Gastrocnemius medialis (tissue), 4 donors: ENCODE measurements around the gene EIF4E3. TPM values are rescaled to one million over a fixed set of nuclear protein-coding genes. Genes with fewer than 3 reads are reported as not detected.

Experiments
- ATAC-seq, 2 donors: fragments of 150-250 bp; one replicate each; pipeline ENCODE4 v1.9.1; 2016
- DNase-seq, 2 donors: peaks; one replicate each; pipeline ENCODE4 v3.0.0-alpha.2; 2019
- H3K27ac ChIP-seq, 4 donors: fragments of 200-600 bp; sonication (generic); 1 replicate in 1 of 4; 2 replicates in 3 of 4; pipeline ENCODE4 v1.5.1; 2016 to 2018; ENCODE audit warnings: mild to moderate bottlenecking in 2 of 4, moderate library complexity in 1 of 4
- H3K27me3 ChIP-seq, 3 donors: fragments of 200-600 bp; sonication (generic) in 2 of 3; 1 replicate in 1 of 3; 2 replicates in 2 of 3; pipeline versions ENCODE4 v1.5.1 to v1.6.0; 2016 to 2019; ENCODE audit warnings: mild to moderate bottlenecking in 1 of 3, moderate library complexity in 1 of 3
- H3K36me3 ChIP-seq, 2 donors: fragments of 200-600 bp; sonication (generic) in 1 of 2; one replicate each; pipeline ENCODE4 v1.5.1; 2017 to 2018
- H3K4me1 ChIP-seq, 2 donors: fragments of 200-600 bp; sonication (generic) in 1 of 2; one replicate each; pipeline ENCODE4 v1.5.1; 2016 to 2017; ENCODE audit warnings: mild to moderate bottlenecking in 2 of 2
- H3K4me3 ChIP-seq, 4 donors: fragments of 200-600 bp; sonication (generic) in 3 of 4; 1 replicate in 1 of 4; 2 replicates in 3 of 4; pipeline ENCODE4 v1.5.1; 2016 to 2019; ENCODE audit warnings: mild to moderate bottlenecking in 2 of 4
- H3K9me3 ChIP-seq, 3 donors: fragments of 200-600 bp; sonication (generic) in 2 of 3; 1 replicate in 1 of 3; 2 replicates in 2 of 3; pipeline ENCODE4 v1.5.1; 2016 to 2019
- POLR2A ChIP-seq, 2 donors: fragments of 450-650 bp; IDR thresholded peaks; one replicate each; pipeline ENCODE4 v1.6.1; 2017; ENCODE audit warnings: antibody characterized with exemption in 2 of 2, mild to moderate bottlenecking in 2 of 2, moderate library complexity in 2 of 2
- in situ Hi-C, 4 donors: fragments of 200-750 bp; cut with MboI; loops; one replicate each; pipeline versions ENCODE4 v1.15.0 to v1.8.0; 2017; ENCODE audit warnings: low sequenced_read_pairs in 4 of 4
- intact Hi-C: fragments of 100-400 bp; cut with DNase I; formaldehyde crosslinking; loops from one replicate; pipeline ENCODE4 v1.15.1; 2023; ENCODE audit warnings: low total_unique reads
- total RNA-seq, 4 donors: library from RNA; depleted of rRNA; stranded (reverse); fragments of >200 nt; gene quantifications; one replicate each; pipeline versions ENCODE4 v1.1.0 to v1.2.3, GENCODE V29; 2016
- TF ChIP-seq, protein P1 (sequence below), 5 experiments: fragments of 450-650 bp in 3 of 5; fragments of 200-600 bp in 2 of 5; sonication (generic) in 2 of 5; IDR thresholded peaks in 4 of 5; conservative IDR thresholded peaks in 1 of 5; 1 replicate in 4 of 5; 2 replicates in 1 of 5; pipeline ENCODE4 v1.5.1; 2016 to 2019; ENCODE audit warnings: antibody characterized with exemption in 5 of 5, mild to moderate bottlenecking in 3 of 5, moderate library complexity in 3 of 5

Gene EIF4E3
- total RNA-seq, 4 donors from 2014 or later: 25.0 to 51.0 (median 42.8) TPM

DNA sequence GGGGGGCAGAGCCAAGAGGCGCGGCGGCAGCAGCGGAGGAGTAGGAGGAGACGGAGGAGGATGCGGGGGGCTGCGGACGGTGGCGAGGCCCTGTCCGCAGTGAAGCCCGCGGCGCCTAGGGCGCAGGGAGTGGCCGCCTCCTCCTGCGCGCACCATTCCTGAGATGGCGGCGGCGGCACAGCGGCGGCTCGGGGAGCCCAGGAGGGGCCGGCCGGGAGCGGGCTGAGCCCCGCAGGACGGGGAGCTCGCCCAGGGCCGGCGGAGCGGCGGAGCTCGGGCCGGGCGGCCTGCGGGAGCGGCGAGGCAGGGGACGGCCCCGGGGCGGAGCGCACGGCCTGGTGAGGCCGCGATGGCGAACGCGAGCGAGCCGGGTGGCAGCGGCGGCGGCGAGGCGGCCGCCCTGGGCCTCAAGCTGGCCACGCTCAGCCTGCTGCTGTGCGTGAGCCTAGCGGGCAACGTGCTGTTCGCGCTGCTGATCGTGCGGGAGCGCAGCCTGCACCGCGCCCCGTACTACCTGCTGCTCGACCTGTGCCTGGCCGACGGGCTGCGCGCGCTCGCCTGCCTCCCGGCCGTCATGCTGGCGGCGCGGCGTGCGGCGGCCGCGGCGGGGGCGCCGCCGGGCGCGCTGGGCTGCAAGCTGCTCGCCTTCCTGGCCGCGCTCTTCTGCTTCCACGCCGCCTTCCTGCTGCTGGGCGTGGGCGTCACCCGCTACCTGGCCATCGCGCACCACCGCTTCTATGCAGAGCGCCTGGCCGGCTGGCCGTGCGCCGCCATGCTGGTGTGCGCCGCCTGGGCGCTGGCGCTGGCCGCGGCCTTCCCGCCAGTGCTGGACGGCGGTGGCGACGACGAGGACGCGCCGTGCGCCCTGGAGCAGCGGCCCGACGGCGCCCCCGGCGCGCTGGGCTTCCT lies 28.8 kb upstream of the EIF4E3 start, which contains the start of gene GPR27:
Gene GPR27 (plus strand): TSS at position 155 of the 909 bp plus-strand sequence. CDS start 195 bp downstream, at position 350.
- Histone ChIP-seq H3K27ac (no peak within 1 kb of the TSS), H3K9me3 (no peaks in the 10 kb centered on the region), H3K36me3 (no peaks in the 10 kb centered on the region), H3K4me1 (no peaks in the 10 kb centered on the region), H3K27me3 (peaks cover 11 to 30% (median 13%) of the 10 kb centered on the region in 3 donors), H3K4me3 (peak within 1 kb of the TSS in 3 of 4 donors; percentile 17 to 43 (median 29))
- no peak for DNase-seq
- intact Hi-C loops: no loop called here
- in situ Hi-C loops: no loop called here
- ATAC-seq: no peak
- TF ChIP-seq, protein P1, sequence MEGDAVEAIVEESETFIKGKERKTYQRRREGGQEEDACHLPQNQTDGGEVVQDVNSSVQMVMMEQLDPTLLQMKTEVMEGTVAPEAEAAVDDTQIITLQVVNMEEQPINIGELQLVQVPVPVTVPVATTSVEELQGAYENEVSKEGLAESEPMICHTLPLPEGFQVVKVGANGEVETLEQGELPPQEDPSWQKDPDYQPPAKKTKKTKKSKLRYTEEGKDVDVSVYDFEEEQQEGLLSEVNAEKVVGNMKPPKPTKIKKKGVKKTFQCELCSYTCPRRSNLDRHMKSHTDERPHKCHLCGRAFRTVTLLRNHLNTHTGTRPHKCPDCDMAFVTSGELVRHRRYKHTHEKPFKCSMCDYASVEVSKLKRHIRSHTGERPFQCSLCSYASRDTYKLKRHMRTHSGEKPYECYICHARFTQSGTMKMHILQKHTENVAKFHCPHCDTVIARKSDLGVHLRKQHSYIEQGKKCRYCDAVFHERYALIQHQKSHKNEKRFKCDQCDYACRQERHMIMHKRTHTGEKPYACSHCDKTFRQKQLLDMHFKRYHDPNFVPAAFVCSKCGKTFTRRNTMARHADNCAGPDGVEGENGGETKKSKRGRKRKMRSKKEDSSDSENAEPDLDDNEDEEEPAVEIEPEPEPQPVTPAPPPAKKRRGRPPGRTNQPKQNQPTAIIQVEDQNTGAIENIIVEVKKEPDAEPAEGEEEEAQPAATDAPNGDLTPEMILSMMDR (IDR thresholded peaks at IDR 0.05 in 4 of 5, conservative IDR thresholded peaks at IDR 0.05 in 1 of 5): no peak
- TF ChIP-seq POLR2A (IDR thresholded peaks at IDR 0.05): no peak

DNA sequence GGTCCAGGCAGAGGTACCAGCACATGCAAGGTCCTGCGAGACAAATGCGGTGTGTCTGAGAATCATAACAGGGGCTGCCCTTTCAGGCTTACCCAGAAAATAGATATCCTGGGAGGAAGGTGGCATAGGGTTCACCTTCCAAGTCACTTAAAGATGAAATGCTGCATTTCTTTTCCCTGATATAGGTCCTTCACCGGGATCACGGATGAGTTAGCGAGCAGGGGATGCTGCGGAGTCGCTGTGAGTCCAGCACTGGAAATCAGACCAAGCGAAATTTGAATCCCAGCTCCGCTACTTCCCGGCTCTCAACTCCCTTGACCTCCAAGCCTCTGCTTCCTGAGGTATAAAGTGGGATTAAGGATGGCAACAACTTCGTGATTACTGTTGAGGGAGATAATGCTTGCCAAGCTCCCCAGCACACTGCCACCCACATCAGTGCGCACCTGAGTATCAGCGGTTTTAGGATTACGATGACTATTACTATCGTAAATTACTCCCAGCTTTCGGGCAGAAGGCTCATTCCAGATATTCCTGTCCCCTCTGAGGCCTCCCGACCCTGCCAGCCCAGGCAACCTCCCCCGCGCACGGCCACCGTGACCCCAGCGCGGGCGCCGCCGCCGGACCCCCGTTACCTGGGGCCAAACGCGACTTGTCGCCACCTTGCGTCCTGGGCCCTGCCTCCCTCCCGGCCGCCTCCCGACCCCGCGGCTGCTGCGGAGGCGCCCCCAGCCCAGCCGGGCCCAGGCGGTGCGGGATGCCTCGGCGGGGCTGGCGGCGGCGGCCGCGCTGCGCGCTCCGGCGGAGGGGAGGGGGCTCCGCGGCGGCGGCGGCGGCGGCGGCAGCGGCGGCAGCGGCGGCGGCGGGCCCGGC lies 27.9 kb upstream of the EIF4E3 start:
- no peak for TF ChIP-seq POLR2A (IDR thresholded peaks at IDR 0.05)
- TF ChIP-seq, protein P1 (IDR thresholded peaks at IDR 0.05 in 4 of 5, conservative IDR thresholded peaks at IDR 0.05 in 1 of 5): no peak
- no peaks in the 10 kb centered on the region for H3K9me3 ChIP-seq
- peaks cover 11 to 30% (median 13%) of the 10 kb centered on the region in 3 donors for H3K27me3 ChIP-seq
- ATAC-seq (no peak), DNase-seq (no peak)
- intact Hi-C loops: no loop called here
- H3K36me3 ChIP-seq: no peaks in the 10 kb centered on the region
- peak overlapping the region in 3 of 4 donors; percentile 17 to 43 (median 29) for H3K4me3 ChIP-seq
- in situ Hi-C loops: no loop called here
- H3K4me1 ChIP-seq: no peaks in the 10 kb centered on the region
- no peak overlapping the region for H3K27ac ChIP-seq

DNA sequence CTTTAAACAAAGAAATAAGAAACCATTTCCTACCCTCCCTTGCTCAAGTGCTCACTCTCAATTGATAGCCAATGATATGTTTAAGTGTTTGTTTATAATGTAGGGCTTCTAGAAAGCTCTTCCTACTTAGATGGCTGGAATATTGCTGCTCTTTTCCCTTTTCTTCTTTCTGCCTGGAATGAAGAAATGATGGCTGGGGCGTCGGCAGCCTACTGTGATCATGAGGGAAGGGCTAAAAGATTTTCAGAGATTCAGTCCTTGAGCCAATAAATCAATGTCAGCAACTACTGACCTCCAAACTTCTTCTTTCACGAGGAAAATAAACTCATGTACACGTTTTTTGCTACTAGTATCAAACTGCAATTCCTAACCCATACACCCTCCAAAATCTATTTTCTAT lies 26.4 kb upstream of the EIF4E3 start:
- no peak for ATAC-seq
- Histone ChIP-seq H3K4me1 (no peaks in the 10 kb centered on the region), H3K4me3 (no peak overlapping the region), H3K27me3 (peaks cover 8 to 24% (median 11%) of the 10 kb centered on the region in 3 donors), H3K36me3 (no peaks in the 10 kb centered on the region), H3K27ac (no peak overlapping the region), H3K9me3 (no peaks in the 10 kb centered on the region)
- in situ Hi-C loops: no loop called here
- DNase-seq: no peak
- intact Hi-C loops: no loop called here
- TF ChIP-seq, protein P1 (IDR thresholded peaks at IDR 0.05 in 4 of 5, conservative IDR thresholded peaks at IDR 0.05 in 1 of 5): no peak
- no peak for TF ChIP-seq POLR2A (IDR thresholded peaks at IDR 0.05)

DNA sequence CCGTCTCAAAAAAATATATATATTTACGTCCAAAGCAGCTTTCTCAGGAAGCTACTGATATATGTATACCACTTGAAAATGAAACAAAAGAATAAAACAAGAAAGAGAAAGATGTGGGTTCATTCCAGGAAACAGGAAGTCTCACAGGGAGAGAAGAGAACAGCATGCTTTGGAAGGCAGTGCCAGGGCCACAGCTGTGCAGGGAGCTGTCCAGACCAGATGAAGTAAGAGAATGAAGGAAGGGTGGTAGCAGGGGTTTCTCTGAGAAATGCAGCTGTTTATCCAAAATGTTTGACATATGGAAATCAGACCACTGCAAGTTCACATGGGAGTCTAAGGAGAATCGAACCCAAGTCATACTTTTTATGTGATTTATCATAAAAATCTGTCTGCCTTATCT lies 19.5 kb upstream of the EIF4E3 start:
- Histone ChIP-seq H3K4me3 (no peak overlapping the region), H3K36me3 (no peaks in the 10 kb centered on the region), H3K27ac (no peak overlapping the region), H3K4me1 (no peaks in the 10 kb centered on the region), H3K27me3 (no peaks in the 10 kb centered on the region), H3K9me3 (peaks cover 0 to 14% (median 3%) of the 10 kb centered on the region in 3 donors)
- TF ChIP-seq, protein P1 (IDR thresholded peaks at IDR 0.05 in 4 of 5, conservative IDR thresholded peaks at IDR 0.05 in 1 of 5): no peak
- TF ChIP-seq POLR2A (IDR thresholded peaks at IDR 0.05): no peak
- intact Hi-C loops: no loop called here
- ATAC-seq: no peak
- in situ Hi-C loops: loop anchor here in 2 of 4 donors (25.0 kb wide), 2 partner anchors 1068 to 1343 kb away; no protein-coding TSS in a partner anchor
- no peak for DNase-seq
